Naive B cell (primary cell): Measurements from ENCODE around the gene ST6GAL1. TPM values are rescaled to one million over a fixed set of nuclear protein-coding genes. Genes with fewer than 3 reads are reported as not detected.
"Not testable (repeated sequence)": the region's sequence is repeated elsewhere in the genome, so short reads cannot be mapped to it uniquely, and the experiment has no call there.

Experiments
- ATAC-seq, 2 donors: fragments of 150-1000 bp; cut with Tn5 transposase; 2 replicates each; pipeline ENCODE4 v1.10.0; 2021; ENCODE audit warnings: low read depth in 2 of 2, mild to moderate bottlenecking in 2 of 2, moderate library complexity in 2 of 2
- DNase-seq: peaks from one replicate; pipeline ENCODE4 v3.0.0; 2022
- H3K27ac Mint-ChIP-seq, 6 donors: one replicate each; pipeline ENCODE4 v1.8.0; 2020 to 2022; ENCODE audit warnings: mild to moderate bottlenecking in 6 of 6, mixed read lengths in 6 of 6, moderate library complexity in 5 of 6, inconsistent platforms in 2 of 6
- H3K27me3 Mint-ChIP-seq, 3 donors: one replicate each; pipeline ENCODE4 v1.8.0; 2021 to 2022; ENCODE audit warnings: mixed read lengths in 3 of 3, mild to moderate bottlenecking in 1 of 3
- H3K36me3 Mint-ChIP-seq, 2 donors: one replicate each; pipeline ENCODE4 v1.8.0; 2020 to 2022; ENCODE audit warnings: mixed read lengths in 2 of 2, inconsistent platforms in 1 of 2, mild to moderate bottlenecking in 1 of 2
- H3K4me1 Mint-ChIP-seq, 3 donors: one replicate each; pipeline ENCODE4 v1.8.0; 2020 to 2022; ENCODE audit warnings: mixed read lengths in 3 of 3, inconsistent platforms in 1 of 3, mild to moderate bottlenecking in 1 of 3, moderate library complexity in 1 of 3
- H3K4me3 Mint-ChIP-seq, 8 donors: one replicate each; pipeline ENCODE4 v1.8.0; 2020 to 2022; ENCODE audit warnings: mild to moderate bottlenecking in 8 of 8, mixed read lengths in 8 of 8, moderate library complexity in 8 of 8, inconsistent platforms in 2 of 8
- H3K9me3 Mint-ChIP-seq, 7 donors: one replicate each; pipeline ENCODE4 v1.8.0; 2020 to 2022; ENCODE audit warnings: mixed read lengths in 7 of 7, mild to moderate bottlenecking in 5 of 7, inconsistent platforms in 2 of 7, moderate library complexity in 1 of 7
- polyA plus RNA-seq, 6 donors: library from polyadenylated mRNA; unstranded; fragments of 300-500 nt; fragmentation: Illumina TruSeq; gene quantifications; one replicate each; pipeline ENCODE4 v1.2.3, GENCODE V29; 2021; ENCODE audit warnings: low read depth in 6 of 6

Gene ST6GAL1
- polyA plus RNA-seq, 6 donors from 2014 or later, result 210 to 330 (median 253) TPM

GRCh38 chr3:187015903-187016638 is 85.7 kb downstream of the ST6GAL1 start:
- Mint-ChIP-seq H3K4me3 (peak overlapping the region; percentile 28 to 88 (median 76)), H3K27ac (peak overlapping the region; percentile 97 to 99 (median 98)), H3K36me3 (peaks cover 22 to 43% of the 10 kb centered on the region in 2 donors), H3K4me1 (peaks cover 73 to 99% (median 90%) of the 10 kb centered on the region in 3 donors), H3K9me3 (no peaks in the 10 kb centered on the region), H3K27me3 (no peaks in the 10 kb centered on the region)
- peak; percentile 88 for DNase-seq
- ATAC-seq, result peak; percentile 69 to 72

GRCh38 chr3:187016639-187017345 is 86.5 kb downstream of the ST6GAL1 start:
- peak overlapping the region; percentile 28 to 88 (median 76) for H3K4me3 Mint-ChIP-seq

GRCh38 chr3:187017511-187018230 is 87.3 kb downstream of the ST6GAL1 start:
- H3K36me3 Mint-ChIP-seq, result peaks cover 15 to 38% of the 10 kb centered on the region in 2 donors
- DNase-seq (no peak), ATAC-seq (no peak)
- H3K27ac Mint-ChIP-seq, result peak overlapping the region; percentile 93 to 99 (median 98)
- peak overlapping the region in 7 of 8 donors; percentile 23 to 84 (median 66) for H3K4me3 Mint-ChIP-seq
- H3K4me1 Mint-ChIP-seq, result peaks cover 72 to 99% (median 91%) of the 10 kb centered on the region in 3 donors
- no peaks in the 10 kb centered on the region for H3K27me3 Mint-ChIP-seq
- no peaks in the 10 kb centered on the region for H3K9me3 Mint-ChIP-seq

More at GRCh38 chr3:187016639-187017345, 86.5 kb downstream of the ST6GAL1 start:
- peak; percentile 48 to 51 for ATAC-seq
- H3K36me3 Mint-ChIP-seq, result peaks cover 19 to 42% of the 10 kb centered on the region in 2 donors
- peak; percentile 70 for DNase-seq
- peak overlapping the region; percentile 92 to 99 (median 98) for H3K27ac Mint-ChIP-seq
- peaks cover 73 to 99% (median 91%) of the 10 kb centered on the region in 3 donors for H3K4me1 Mint-ChIP-seq
- H3K9me3 Mint-ChIP-seq, result no peaks in the 10 kb centered on the region
- no peaks in the 10 kb centered on the region for H3K27me3 Mint-ChIP-seq

GRCh38 chr3:187019542-187020072 is 89.3 kb downstream of the ST6GAL1 start:
- Mint-ChIP-seq H3K4me3 (peak overlapping the region; percentile 56 to 79 (median 64)), H3K27me3 (no peaks in the 10 kb centered on the region), H3K4me1 (peaks cover 65 to 94% (median 89%) of the 10 kb centered on the region in 3 donors), H3K27ac (peak overlapping the region; percentile 72 to 99 (median 94)), H3K9me3 (peaks cover 0 to 5% (median 0%) of the 10 kb centered on the region in 7 donors), H3K36me3 (peaks cover 15 to 33% of the 10 kb centered on the region in 2 donors)
- DNase-seq (no peak), ATAC-seq (no peak)

GRCh38 chr3:187020376-187020775 is 90.0 kb downstream of the ST6GAL1 start:
- no peak for ATAC-seq
- Mint-ChIP-seq H3K4me3 (peak overlapping the region; percentile 36 to 95 (median 80)), H3K27ac (peak overlapping the region; percentile 97 to 99 (median 98)), H3K36me3 (peaks cover 15 to 27% of the 10 kb centered on the region in 2 donors), H3K9me3 (peaks cover 0 to 5% (median 0%) of the 10 kb centered on the region in 7 donors), H3K4me1 (peaks cover 65 to 94% (median 89%) of the 10 kb centered on the region in 3 donors), H3K27me3 (no peaks in the 10 kb centered on the region)
- no peak for DNase-seq

- Mint-ChIP-seq H3K9me3 (peaks cover 0 to 5% (median 0%) of the 10 kb centered on the region in 7 donors), H3K4me1 (peaks cover 57 to 93% (median 83%) of the 10 kb centered on the region in 3 donors), H3K4me3 (peak overlapping the region; percentile 79 to 95 (median 92)), H3K27me3 (no peaks in the 10 kb centered on the region), H3K36me3 (peaks cover 15 to 22% of the 10 kb centered on the region in 2 donors), H3K27ac (peak overlapping the region; percentile 97 to 99 (median 98))
- peak; percentile 82 to 86 for ATAC-seq
- peak; percentile 83 for DNase-seq
These were observed 91.5 kb downstream of the ST6GAL1 start for GRCh38 chr3:187021748-187022402.

GRCh38 chr3:187022403-187023029 is 92.2 kb downstream of the ST6GAL1 start:
- H3K27ac Mint-ChIP-seq, result peak overlapping the region; percentile 97 to 99 (median 98)
- peaks cover 0 to 5% (median 0%) of the 10 kb centered on the region in 7 donors for H3K9me3 Mint-ChIP-seq
- ATAC-seq (no peak), DNase-seq (no peak)
- H3K36me3 Mint-ChIP-seq, result peaks cover 20 to 26% of the 10 kb centered on the region in 2 donors
- no peaks in the 10 kb centered on the region for H3K27me3 Mint-ChIP-seq
- H3K4me3 Mint-ChIP-seq, result peak overlapping the region; percentile 79 to 95 (median 92)
- peaks cover 61 to 92% (median 84%) of the 10 kb centered on the region in 3 donors for H3K4me1 Mint-ChIP-seq

GRCh38 chr3:187023340-187023739 is 93.0 kb downstream of the ST6GAL1 start:
- DNase-seq, H3K27me3 Mint-ChIP-seq, ATAC-seq, H3K9me3 Mint-ChIP-seq: not testable (repeated sequence)
- Mint-ChIP-seq H3K4me1 (peaks cover 60 to 92% (median 83%) of the 10 kb centered on the region in 3 donors), H3K4me3 (peak overlapping the region; percentile 79 to 95 (median 92)), H3K27ac (peak overlapping the region; percentile 55 to 99 (median 98)), H3K36me3 (peaks cover 24 to 27% of the 10 kb centered on the region in 2 donors)

- Mint-ChIP-seq H3K9me3 (peaks cover 0 to 5% (median 0%) of the 10 kb centered on the region in 7 donors), H3K4me3 (peak overlapping the region; percentile 79 to 94 (median 88)), H3K4me1 (peaks cover 58 to 91% (median 82%) of the 10 kb centered on the region in 3 donors), H3K27ac (peak overlapping the region; percentile 89 to 99 (median 98)), H3K27me3 (no peaks in the 10 kb centered on the region), H3K36me3 (peaks cover 16 to 24% of the 10 kb centered on the region in 2 donors)
- ATAC-seq (no peak), DNase-seq (no peak)
These were observed 94.4 kb downstream of the ST6GAL1 start for GRCh38 chr3:187024536-187025226.

GRCh38 chr3:187025254-187025655 is 94.9 kb downstream of the ST6GAL1 start:
- Mint-ChIP-seq H3K4me3 (peak overlapping the region; percentile 79 to 94 (median 88)), H3K36me3 (peaks cover 14 to 26% of the 10 kb centered on the region in 2 donors)
- ATAC-seq, result peak; percentile 56 to 60

GRCh38 chr3:187025656-187026316 is 95.5 kb downstream of the ST6GAL1 start:
- H3K27ac Mint-ChIP-seq, result peak overlapping the region; percentile 89 to 99 (median 98)

More at GRCh38 chr3:187025254-187025655, 94.9 kb downstream of the ST6GAL1 start:
- peak overlapping the region; percentile 89 to 99 (median 98) for H3K27ac Mint-ChIP-seq
- peaks cover 61 to 91% (median 85%) of the 10 kb centered on the region in 3 donors for H3K4me1 Mint-ChIP-seq
- peaks cover 0 to 5% (median 0%) of the 10 kb centered on the region in 7 donors for H3K9me3 Mint-ChIP-seq
- DNase-seq, result peak; percentile 65
- H3K27me3 Mint-ChIP-seq, result no peaks in the 10 kb centered on the region

More at GRCh38 chr3:187025656-187026316, 95.5 kb downstream of the ST6GAL1 start:
- Mint-ChIP-seq H3K9me3 (peaks cover 0 to 5% (median 0%) of the 10 kb centered on the region in 7 donors), H3K4me1 (peaks cover 60 to 93% (median 85%) of the 10 kb centered on the region in 3 donors), H3K36me3 (peaks cover 14 to 26% of the 10 kb centered on the region in 2 donors), H3K27me3 (no peaks in the 10 kb centered on the region), H3K4me3 (peak overlapping the region; percentile 79 to 94 (median 88))
- peak; percentile 28 for DNase-seq
- peak; percentile 3 to 10 for ATAC-seq
